DND-41 (cell line): ENCODE data around the gene P2RY2.
A peak's percentile ranks its signal among the peaks of the same experiment; 100 is the strongest.

Experiments
- CTCF ChIP-seq: IDR thresholded peaks from 2 replicates; pipeline ENCODE4 v1.5.1; 2012; ENCODE audit warnings: borderline replicate concordance, low read length, moderate library complexity, mild to moderate bottlenecking; ENCODE audit not compliant: poor library complexity, severe bottlenecking; ENCODE audit errors: extremely low read depth
- EZH2 ChIP-seq: IDR thresholded peaks from 3 replicates; pipeline ENCODE4 v1.6.1; 2012; ENCODE audit warnings: borderline replicate concordance, low read depth, mild to moderate bottlenecking, moderate library complexity, low read length, inconsistent platforms; ENCODE audit not compliant: severe bottlenecking

- TF ChIP-seq CTCF (peak; percentile 88), EZH2 (no peak)
These were observed 33.0 kb upstream of the P2RY2 start for GRCh38 chr11:73184953-73185671.
